ENCODE results near the gene BIN1.
A peak's percentile ranks its signal among the peaks of the same experiment; 100 is the strongest.
"Not testable (repeated sequence)": the region's sequence is repeated elsewhere in the genome, so short reads cannot be mapped to it uniquely, and the experiment has no call there.

Gene BIN1

DNA sequence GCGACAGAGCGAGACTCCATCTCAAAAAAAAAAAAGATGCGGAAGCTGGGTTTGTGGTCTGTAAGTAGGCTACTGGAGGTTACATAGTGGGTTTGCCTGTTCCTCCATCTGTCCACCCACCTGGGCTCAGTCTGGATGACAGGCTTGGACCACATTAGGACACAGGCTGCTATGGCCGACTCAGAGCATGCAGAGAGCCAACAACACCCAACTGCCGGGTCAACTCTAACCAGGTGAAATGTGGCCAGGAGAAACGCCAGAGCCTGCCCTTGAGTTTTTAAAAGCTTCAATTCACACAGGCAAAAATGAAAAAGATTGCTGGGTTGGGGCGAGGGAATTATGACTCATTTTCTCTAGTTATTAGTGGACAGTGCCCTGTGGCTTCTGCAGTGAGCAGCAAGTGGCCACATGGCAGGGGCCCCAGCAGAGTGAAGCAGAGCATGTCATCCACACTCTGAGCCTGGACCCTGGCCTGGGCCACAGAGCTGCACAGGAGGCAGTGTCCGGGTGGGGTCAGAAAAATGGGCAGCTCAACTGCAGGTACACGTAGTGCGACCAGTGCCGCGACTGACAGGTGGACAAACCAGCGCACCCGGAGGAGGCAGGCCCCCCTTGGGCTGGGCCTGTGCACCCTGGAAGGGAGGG lies 67.4 kb downstream of the BIN1 start:
- DNase-seq (ENCODE audit: extremely low spot score, insufficient read length, low read depth) (peak; percentile 50), FAIRE-seq (peak; percentile 56)

DNA sequence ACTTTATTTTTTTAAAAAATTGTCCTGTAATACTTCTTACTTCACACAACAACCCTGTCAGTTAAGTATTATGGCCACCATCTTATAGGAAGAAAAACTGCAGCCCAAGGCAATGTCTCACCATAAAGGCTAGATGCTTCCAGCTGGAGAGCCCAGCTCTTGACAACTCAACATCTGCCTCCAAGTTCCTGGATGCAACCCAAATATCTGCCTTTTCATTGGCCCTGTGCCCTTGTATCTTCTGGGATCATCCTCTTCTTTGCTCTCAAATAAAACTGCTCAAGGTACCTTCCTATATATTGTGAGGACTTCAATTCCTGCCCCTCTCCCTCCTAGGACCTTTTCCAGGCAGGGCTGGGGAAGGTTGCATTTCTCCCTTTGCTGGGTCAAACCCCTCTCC lies 69.5 kb downstream of the BIN1 start:
- DNase-seq (ENCODE audit: extremely low spot score, insufficient read length, low read depth) (no peak), FAIRE-seq (no peak)

DNA sequence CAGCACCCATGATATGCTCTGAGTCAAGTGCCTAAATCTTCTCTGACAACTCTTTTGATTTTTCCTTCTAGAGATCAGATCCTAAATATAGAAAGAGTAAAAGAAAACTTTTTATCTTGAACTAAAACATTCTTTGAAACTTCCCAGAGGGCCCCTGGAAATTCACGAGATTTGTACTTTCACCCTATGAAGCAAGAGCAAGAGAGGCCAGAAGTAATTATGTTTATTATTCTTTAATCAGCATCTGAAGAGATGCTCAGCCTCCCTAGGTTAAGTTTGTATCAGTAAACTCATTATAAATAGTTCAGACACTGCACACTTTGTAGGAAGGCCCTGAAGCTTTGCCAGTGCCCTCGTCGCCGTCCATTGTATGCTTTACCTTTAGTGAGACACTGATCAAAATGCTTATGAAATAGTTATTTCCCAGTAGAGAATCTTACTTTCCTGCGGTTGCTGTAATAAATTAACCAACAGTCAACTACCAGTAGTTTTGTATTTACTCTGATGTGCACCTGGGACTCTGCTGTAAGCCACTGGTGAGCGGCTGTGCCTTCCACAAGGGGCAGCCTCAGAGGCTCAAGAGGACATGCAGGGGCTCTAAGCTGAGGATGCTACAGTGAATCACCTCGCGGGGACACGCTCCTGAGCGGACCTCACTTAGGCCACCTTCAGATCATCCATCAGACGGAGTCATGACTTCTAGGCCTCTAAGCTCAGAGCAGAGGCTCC lies 71.9 kb downstream of the BIN1 start:
- DNase-seq (ENCODE audit: extremely low spot score, insufficient read length, low read depth) (no peak), FAIRE-seq (peak; percentile 94)

DNA sequence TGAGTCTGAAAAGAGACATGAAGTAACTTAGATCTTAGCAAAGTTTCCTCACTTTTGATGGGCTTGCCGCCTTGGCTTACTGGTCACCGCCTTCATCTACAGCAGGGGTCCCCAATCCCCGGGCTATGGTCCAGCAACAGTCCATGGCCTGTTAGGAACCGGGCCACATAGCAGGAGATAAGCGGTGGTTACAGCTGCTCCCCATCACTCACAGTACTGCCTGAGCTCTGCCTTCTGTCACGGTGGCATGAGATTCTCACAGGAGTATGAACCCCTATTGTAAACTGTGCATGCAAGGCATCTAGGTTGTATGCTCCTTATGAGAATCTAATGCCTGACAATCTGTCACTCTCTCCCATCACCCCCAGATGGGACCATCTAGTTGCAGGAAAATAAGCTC lies 72.9 kb downstream of the BIN1 start:
- FAIRE-seq (no peak), DNase-seq (ENCODE audit: extremely low spot score, insufficient read length, low read depth) (no peak)

DNA sequence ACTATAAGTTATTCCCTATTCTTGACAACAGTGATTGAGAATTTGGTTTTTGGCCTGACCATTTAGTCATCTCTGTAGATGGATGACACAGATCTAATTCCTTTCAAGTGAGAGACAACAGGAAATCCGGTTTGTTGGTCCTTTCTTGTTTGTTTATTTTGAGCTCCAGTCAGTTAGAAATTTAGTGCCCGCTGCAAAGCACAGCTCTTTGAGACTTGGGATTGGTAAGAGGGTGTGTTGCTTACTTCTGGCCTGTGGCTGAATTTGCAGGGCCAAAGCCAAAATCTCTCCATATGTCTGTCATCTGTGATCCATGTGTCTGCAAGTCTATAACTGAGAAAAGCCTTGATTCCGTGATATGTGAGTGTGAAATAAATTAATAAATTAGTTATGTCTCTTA lies 74.3 kb downstream of the BIN1 start:
- DNase-seq (ENCODE audit: extremely low spot score, insufficient read length, low read depth): no peak
- FAIRE-seq: peak; percentile 29

DNA sequence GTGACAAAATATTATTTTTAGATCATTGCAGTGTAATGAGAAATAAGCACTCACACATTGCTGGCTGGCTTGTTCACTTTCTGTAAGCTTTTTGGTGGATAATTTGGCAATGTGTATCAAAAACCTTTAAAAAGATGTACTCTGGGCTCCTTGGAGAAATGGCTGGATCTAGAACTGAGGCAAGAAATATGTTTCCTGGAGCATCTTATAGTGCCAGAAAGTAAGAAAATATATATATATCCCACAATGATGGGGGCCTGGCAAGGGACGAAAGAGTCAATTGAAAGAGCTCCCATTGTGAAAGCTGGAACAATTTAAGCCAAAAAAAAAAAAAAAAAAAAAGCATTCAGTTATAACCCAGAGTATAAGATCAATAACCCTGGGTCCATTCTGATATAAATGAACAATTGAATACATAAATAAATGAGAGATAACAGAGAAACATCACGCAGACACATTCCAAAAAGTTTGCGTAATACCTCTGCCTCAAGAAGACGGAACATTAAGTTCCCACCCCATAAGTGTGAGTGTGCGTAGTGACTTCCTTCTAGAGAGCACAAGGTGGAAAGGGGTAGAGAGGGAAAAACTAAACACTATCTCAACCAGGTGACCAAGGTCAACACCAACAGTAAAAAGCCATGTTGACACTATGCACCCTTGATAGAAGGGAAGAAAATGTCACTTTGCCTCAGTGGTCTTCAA lies 77.5 kb downstream of the BIN1 start:
- no peak for DNase-seq (ENCODE audit: extremely low spot score, insufficient read length, low read depth)
- no peak for FAIRE-seq

DNA sequence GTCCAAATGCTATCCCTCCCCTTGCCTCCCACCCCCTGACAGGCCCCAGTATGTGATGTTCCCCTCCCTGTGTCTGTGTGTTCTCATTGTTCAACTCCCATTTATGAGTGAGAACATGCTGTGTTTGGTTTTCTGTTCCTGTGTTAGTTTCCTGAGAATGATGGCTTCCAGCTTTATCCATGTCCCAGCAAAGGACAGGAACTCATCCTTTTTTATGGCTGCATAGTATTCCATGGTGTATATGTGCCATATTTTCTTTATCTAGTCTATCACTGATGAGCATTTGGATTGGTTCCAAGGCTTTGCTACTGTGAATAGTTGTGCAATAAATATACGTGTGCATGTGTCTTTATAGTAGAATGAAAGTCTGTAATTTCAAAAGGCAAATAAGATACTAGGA lies 78.2 kb downstream of the BIN1 start:
- DNase-seq (ENCODE audit: extremely low spot score, insufficient read length, low read depth); FAIRE-seq: not testable (repeated sequence)

DNA sequence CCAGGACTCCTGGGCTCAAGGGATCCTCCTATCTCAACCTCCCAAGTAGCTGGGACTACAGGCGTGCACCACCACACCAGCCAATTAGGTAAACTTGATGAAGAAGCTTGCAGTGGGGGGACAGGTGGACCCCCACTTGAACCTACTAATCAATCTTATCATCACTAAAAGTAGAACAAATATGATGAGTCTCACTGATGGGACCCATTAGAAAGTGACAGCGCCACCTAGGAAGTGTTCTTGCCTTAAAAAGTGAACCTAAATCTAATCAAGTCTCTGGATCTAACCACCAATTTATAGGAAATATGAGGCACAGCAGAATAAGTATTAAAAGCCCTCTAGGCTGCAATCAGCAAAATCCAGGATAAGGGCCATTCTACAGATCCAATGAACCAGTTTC lies 79.2 kb downstream of the BIN1 start:
- FAIRE-seq: no peak

DNA sequence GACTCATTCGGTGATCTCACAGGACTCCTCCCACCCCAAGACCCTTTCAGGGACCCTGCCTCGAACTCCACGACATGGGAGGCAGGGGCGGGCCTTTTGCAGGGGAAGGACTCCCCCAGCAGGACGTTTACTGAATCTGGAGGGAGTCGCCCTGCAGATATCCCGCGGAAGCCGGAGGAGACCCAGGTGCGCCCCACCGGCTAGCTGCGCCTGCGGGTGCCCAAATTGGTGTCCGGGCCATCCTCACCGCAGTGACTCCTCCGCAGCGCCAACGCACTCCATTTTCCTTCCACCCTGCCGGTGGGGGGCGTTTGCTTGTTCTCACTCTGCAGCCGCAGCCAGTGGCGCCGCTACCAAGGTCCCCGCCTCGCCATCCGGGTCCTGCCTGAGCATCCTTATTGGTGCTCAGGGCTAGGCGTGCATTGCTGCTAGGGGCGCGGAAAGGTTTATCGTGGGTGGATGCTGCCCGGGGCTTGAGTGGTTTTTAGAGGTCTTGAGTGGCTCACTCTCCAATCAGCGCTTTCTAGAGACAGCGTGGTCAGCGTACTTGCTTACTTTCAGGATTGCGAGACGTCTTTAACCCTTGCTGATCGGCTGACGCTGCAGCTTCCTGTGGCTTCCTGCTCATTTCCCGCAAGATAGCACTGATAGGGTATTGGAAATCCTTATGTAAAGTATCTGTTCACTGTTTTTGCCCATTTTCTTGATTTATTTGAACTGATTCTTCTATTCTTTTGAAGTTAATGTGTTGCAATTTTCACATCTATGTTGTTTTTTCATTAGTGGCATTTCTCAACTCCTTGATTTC lies 81.4 kb downstream of the BIN1 start:
- FAIRE-seq (peak; percentile 84), DNase-seq (ENCODE audit: extremely low spot score, insufficient read length, low read depth) (peak; percentile 57)

More for the DNA sequence above, 79.2 kb downstream of the BIN1 start:
- DNase-seq (ENCODE audit: extremely low spot score, insufficient read length, low read depth): no peak

DNA sequence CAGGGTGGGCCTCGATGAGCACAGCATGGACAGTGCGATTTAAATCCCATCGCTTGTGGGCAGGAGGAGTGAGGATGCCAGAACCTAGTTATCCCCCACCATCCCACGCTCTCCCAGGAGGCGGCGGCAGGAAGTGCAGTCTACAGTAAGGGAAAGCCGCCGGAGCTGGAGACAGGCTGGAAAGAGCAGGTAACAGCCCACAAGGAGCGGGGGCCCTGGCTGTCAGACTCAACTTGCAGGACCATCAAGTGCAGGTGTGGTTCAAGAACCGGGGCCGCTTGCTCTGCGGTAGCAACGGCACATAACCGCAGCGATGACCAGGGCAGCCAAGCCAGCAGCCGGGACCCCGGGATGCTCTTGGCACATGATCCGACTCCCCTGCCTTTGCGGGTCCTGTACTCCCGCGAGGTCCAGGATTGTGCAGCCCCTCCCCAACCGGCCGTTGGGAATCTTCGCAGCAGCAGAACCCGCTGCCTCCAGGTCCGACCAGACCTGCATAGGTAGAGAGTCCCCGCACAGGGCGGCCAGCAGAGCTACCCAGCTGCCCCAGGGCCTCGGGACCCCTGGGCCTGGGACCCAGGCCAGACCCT lies 82.1 kb downstream of the BIN1 start:
- DNase-seq (ENCODE audit: extremely low spot score, insufficient read length, low read depth): no peak

DNA sequence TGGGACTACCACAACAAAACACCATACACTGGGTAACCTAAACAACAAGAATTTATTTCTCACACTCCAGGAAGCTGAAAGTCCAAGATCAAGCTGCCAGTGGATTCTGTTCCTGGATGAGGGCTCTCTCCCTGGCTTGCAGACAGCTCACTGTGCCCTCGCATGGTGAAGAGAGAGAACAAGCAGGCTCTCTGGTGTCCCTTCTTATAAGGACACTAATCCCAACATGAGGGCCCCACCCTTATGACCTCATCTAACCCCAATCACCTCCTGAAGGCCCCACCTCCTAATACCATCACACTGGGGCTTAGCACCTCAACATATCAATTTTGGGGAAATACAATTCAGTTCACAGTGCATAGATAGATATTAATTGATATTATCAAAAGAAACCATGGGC lies 83.5 kb downstream of the BIN1 start:
- FAIRE-seq: no peak
- no peak for DNase-seq (ENCODE audit: extremely low spot score, insufficient read length, low read depth)

More for the DNA sequence above, 82.1 kb downstream of the BIN1 start:
- no peak for FAIRE-seq

DNA sequence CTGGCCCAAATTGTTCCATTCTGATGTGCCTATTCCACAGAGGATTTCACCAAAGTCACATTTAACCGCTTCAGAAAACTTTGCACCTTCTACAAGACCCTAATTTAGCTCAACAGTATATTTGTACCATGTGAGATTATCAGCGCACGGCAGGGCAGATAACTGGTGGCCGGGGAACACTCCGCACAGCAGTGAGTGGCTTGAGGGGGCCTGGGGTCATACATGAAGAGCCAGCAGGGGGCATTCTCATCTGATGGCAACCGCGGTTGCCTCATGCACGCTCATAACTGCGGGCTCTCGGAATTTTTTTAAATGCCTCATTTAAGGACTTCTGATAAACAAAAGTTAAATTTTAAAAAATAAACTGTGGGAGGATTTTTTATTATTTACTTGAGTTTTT lies 84.1 kb downstream of the BIN1 start:
- no peak for FAIRE-seq
- no peak for DNase-seq (ENCODE audit: extremely low spot score, insufficient read length, low read depth)

DNA sequence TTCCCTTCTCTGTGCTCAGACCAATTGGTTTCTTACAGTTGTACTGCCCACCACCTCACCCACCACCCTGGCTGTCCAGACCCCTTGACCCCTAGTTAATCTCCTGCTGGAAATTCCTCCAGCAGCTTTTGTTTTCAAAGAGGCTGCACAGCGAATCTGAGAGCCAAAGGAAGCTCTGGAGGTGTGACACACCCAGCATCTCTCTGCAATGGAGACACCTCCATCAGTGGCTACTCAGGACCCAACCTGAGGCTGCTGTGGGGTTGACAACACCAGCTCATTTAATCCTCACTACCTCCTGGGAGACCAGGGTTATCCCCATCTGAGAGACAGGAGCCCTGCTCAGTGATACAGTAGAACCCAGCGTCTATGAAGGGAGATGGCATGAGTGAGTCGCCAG lies 86.4 kb downstream of the BIN1 start:
- no peak for FAIRE-seq

DNA sequence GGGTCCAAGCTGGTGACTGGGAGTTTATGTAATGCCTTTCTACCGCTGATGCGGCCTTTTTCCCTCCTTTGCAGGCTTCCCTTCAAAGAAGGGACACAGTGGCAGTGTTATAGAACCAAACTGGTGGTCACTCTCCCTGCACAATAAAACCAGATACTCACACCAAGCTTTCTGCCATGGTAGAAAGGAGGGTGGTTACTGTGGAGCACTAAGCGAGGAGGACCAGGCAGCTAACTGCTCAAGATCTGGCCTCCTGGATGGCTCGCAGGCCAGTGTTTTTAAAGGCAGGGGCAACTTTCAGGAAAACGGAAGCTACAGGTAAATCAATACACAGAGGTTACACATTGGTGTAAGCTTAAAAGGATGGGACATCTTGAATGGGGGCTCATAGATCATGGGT lies 89.4 kb downstream of the BIN1 start:
- FAIRE-seq (no peak), DNase-seq (ENCODE audit: extremely low spot score, insufficient read length, low read depth) (no peak)

More for the DNA sequence above, 86.4 kb downstream of the BIN1 start:
- no peak for DNase-seq (ENCODE audit: extremely low spot score, insufficient read length, low read depth)

DNA sequence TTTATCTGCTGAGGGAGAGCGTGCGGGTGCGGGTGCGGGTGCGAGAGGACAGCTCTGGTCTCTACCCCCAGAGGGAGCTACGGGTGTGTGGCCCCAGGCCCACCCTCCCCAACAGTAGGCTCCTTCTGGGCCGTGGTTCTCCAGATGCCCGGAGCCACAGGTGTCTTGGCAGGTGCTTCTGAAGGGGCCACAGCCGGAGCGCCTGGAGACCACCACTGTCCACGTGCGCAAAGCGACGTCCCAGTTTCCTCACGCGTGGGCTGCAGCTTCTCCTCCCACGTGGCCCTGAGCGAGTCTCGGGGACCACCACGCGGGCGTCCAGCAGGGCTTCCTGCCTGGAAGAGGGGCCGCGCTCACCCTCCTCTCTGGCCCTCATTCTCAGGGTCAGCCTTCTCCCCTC lies 90.6 kb downstream of the BIN1 start:
- DNase-seq (ENCODE audit: extremely low spot score, insufficient read length, low read depth) (no peak), FAIRE-seq (no peak)

DNA sequence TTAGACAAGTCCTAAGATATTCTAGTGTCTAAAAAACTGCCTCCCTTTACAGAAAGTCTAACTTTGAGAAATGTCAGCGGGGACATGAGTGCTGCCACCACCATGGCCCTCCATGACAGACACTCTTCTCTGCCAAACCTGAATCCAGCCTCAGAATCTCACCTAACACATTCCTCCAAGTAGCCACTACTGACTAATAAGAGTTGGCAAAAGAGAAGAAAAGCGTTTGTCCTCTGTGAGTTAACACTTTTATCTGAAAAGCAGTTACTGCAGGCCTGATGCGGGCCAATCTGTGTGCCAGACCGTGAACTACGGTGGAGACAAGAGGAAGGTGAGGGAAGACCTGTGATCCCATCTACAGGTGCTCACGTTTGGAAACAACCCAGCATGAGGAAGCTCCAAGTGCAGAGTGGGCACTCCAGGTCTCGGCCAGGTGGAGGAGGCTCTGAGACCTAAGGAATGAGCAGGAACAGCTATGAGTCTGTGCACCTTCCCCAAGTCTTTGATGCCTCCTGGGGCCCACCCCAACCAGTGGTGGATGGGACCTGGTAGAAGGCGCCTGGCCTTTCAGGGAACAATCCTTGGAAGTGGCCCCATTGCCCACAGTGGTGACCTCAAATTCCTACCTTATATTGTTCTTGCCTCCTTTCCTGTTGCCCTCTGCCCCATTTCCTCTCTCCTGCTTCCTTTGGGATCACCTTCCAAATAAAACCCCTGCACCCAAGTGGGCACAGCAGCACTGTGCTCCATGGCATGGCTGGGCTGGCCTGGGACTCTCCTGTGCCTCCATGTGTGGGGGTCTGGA lies 91.6 kb downstream of the BIN1 start:
- DNase-seq (ENCODE audit: extremely low spot score, insufficient read length, low read depth) (no peak), FAIRE-seq (no peak)

DNA sequence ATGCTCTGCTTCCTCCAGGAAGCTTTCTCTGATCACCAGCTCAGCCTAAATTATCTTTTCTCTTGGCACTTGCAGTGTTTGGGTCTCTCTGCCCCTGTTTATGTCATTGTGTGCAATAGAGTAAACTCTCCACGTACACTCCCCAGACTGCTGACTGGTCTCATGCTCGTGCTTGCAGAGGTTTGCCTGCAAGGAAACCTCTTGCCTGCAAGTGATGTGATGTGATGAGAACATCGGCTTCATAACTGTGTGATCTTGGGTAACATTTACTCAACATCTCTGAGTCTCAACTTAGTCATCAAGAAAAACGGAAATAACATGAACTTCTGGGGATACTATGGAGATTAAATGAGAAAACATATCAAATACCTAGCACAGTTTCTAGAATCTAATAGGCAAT lies 92.3 kb downstream of the BIN1 start:
- DNase-seq (ENCODE audit: extremely low spot score, insufficient read length, low read depth) (no peak), FAIRE-seq (no peak)

DNA sequence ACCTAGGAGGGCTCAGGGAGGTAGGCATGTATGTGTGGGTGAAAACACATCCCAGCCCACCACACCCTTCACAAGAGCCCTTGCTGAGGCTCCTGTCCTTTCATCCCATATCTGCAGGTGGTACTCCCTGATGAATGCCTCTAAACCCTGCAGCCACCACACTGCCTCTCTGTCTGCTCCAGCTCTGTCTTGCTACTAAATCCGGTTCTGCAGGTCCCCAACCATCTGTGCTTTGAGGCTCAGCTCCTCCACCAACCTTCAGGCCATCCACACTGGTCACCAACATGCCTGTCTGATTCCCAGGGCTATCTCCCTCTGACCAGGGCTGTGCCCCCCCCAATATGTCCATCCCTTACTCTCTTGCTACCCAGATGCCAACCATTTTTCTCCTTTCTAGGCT lies 92.7 kb downstream of the BIN1 start:
- FAIRE-seq: no peak
- DNase-seq (ENCODE audit: extremely low spot score, insufficient read length, low read depth): no peak

DNA sequence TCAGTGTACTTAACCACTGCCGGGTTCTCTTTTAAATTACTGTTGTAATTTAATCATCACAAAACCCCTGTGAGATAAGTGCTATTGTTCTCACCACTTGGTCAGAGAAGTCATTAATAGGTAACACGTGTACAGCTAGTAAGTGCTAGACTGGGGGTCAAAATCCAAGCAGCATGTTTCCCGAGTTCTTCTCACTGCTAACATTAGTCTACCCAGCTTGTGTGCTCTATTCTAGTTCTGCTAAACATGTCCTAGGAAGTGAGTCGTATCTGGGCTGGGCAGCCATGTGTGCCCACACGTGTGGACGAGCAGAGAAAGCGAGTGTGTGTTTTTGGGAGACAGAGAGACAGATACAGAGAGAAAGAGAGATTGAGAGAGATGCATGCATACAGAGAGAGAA lies 94.1 kb downstream of the BIN1 start:
- no peak for FAIRE-seq
- DNase-seq (ENCODE audit: extremely low spot score, insufficient read length, low read depth): no peak

All from GM18507 (cell line).